Gastroesophageal sphincter (tissue), 3 donors: ENCODE data around the gene FGGY.

Experiments used
- EP300 ChIP-seq: sonication (generic); formaldehyde crosslinking; IDR thresholded peaks from one replicate; pipeline ENCODE4 v1.6.1; 2017; ENCODE audit warnings: antibody characterized with exemption, mild to moderate bottlenecking
- POLR2A ChIP-seq, 2 donors: fragments of 450-650 bp; IDR thresholded peaks; one replicate each; pipeline ENCODE4 v1.6.1; 2017; ENCODE audit warnings: antibody characterized with exemption in 2 of 2, mild to moderate bottlenecking in 2 of 2, moderate library complexity in 1 of 2
- POLR2AphosphoS5 ChIP-seq: sonication (generic); formaldehyde crosslinking; IDR thresholded peaks from one replicate; pipeline ENCODE4 v1.6.1; 2017; ENCODE audit warnings: antibody characterized with exemption
- TF ChIP-seq, protein P1 (sequence below), 4 experiments: fragments of 200-600 bp in 2 of 4; fragments of 450-650 bp in 2 of 4; sonication (generic) in 1 of 4; IDR thresholded peaks; one replicate each; pipeline ENCODE4 v1.5.1; 2017 to 2019; ENCODE audit warnings: antibody characterized with exemption in 4 of 4, mild to moderate bottlenecking in 2 of 4, moderate library complexity in 2 of 4

- TF ChIP-seq, protein P1, sequence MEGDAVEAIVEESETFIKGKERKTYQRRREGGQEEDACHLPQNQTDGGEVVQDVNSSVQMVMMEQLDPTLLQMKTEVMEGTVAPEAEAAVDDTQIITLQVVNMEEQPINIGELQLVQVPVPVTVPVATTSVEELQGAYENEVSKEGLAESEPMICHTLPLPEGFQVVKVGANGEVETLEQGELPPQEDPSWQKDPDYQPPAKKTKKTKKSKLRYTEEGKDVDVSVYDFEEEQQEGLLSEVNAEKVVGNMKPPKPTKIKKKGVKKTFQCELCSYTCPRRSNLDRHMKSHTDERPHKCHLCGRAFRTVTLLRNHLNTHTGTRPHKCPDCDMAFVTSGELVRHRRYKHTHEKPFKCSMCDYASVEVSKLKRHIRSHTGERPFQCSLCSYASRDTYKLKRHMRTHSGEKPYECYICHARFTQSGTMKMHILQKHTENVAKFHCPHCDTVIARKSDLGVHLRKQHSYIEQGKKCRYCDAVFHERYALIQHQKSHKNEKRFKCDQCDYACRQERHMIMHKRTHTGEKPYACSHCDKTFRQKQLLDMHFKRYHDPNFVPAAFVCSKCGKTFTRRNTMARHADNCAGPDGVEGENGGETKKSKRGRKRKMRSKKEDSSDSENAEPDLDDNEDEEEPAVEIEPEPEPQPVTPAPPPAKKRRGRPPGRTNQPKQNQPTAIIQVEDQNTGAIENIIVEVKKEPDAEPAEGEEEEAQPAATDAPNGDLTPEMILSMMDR (IDR thresholded peaks at IDR 0.05), result no peak
- TF ChIP-seq EP300, result no peak
- TF ChIP-seq POLR2A (IDR thresholded peaks at IDR 0.05), result no peak
- TF ChIP-seq POLR2AphosphoS5, result no peak
These were observed 233.2 kb downstream of the FGGY start for GRCh38 chr1:59530119-59530518.
